ENCODE results near the gene CFAP410.

CFAP410 gene

DNA sequence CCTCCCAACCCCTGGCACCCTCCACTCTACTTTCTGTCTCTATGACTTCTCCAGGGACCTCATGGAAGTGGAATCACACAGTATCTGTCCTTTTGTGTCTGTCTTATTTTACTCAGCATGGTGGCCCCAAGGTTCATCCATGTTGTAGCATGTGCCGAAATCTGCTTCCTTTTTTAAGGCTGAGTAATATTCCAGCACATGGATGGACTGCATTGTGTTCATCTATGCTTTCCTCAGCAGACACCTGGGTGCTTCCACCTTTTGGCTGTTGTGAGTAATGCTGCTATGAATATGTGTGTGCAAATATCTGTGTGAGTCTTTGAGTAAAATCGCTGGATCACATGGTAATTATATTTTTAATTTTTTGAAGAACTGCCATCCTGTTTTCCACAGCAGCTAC lies 40.9 kb downstream of the CFAP410 start:
- Mint-ChIP-seq H3K27me3 (no peaks in the 10 kb centered on the region), H3K4me3 (peak overlapping the region; percentile 37), H3K27ac (peak overlapping the region; percentile 47), H3K4me1 (ENCODE audit: low read depth) (peaks cover 51% of the 10 kb centered on the region), H3K36me3 (ENCODE audit: low read depth) (no peaks in the 10 kb centered on the region), H3K9me3 (no peaks in the 10 kb centered on the region)

DNA sequence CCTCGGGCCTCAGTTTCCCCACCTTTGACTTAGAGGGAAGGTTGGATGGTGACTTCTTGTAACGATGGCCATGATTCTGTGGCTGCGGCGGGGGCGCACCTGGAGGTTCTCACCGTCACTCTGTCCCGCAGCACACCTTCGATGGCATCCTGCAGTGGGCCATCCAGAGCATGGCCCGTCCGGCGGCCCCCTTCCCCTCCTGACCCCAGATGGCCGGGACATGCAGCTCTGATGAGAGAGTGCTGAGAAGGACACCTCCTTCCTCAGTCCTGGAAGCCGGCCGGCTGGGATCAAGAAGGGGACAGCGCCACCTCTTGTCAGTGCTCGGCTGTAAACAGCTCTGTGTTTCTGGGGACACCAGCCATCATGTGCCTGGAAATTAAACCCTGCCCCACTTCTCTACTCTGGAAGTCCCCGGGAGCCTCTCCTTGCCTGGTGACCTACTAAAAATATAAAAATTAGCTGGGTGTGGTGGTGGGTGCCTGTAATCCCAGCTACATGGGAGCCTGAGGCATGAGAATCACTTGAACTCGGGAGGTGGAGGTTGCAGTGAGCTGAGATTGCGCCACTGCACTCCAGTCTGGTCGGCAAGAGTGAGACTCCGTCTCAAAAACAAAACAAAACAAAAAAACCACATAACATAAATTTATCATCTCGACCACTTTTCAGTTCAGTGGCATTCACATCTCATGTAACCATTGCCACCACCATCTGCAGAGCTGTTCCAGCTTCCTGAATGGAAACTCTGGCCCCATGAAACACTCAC lies 41.5 kb downstream of the CFAP410 start:
- peaks cover 46% of the 10 kb centered on the region for H3K4me1 Mint-ChIP-seq (ENCODE audit: low read depth)
- peak overlapping the region; percentile 47 for H3K27ac Mint-ChIP-seq
- H3K27me3 Mint-ChIP-seq: no peaks in the 10 kb centered on the region
- H3K4me3 Mint-ChIP-seq: no peak overlapping the region
- no peaks in the 10 kb centered on the region for H3K9me3 Mint-ChIP-seq
- H3K36me3 Mint-ChIP-seq (ENCODE audit: low read depth): no peaks in the 10 kb centered on the region

DNA sequence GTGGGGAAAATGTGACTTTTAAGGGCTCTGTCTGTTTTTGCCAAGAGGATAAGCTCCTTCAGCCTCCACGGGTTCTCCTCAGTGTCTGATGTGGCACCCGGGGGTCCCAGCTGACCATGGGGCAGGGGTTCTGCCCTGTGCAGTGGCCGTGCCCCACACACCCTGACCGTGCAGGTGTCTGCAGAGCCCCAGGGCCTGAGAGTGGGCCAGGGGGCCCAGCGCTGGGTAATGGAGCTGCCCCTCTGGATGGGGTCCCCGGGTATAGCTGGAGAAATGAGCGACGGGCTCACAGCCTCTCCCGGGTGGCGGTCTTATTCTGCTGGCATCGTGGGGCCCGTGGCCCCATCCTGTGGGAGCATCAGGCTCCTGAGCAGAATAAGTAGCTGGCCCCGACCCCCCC lies 42.3 kb downstream of the CFAP410 start:
- no peak overlapping the region for H3K27ac Mint-ChIP-seq
- H3K4me3 Mint-ChIP-seq: no peak overlapping the region
- H3K9me3 Mint-ChIP-seq: no peaks in the 10 kb centered on the region
- H3K27me3 Mint-ChIP-seq: no peaks in the 10 kb centered on the region
- H3K36me3 Mint-ChIP-seq (ENCODE audit: low read depth): no peaks in the 10 kb centered on the region
- H3K4me1 Mint-ChIP-seq (ENCODE audit: low read depth): peaks cover 38% of the 10 kb centered on the region

DNA sequence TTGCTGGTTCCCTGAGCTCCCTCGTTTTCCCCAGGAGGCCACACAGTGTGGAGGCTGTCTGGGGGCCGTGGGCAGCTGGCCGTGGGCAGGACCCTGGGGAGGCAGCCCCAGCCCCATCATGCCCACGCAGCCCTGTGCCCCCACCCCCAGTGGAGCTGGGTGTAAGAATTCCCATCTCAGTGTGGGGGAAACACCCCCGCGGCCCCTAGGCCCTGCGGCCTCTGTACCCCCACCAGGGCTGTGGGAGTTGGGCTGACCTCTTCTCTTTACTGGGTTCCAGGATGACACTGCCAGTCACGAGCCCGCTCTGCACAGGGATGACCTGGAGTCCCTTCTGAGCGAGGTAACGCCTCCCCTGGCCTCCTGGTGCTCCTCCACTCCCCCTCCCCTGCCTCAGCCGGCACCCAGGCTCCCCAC lies 43.1 kb downstream of the CFAP410 start:
- no peaks in the 10 kb centered on the region for H3K27me3 Mint-ChIP-seq
- no peaks in the 10 kb centered on the region for H3K9me3 Mint-ChIP-seq
- H3K27ac Mint-ChIP-seq: no peak overlapping the region
- H3K4me1 Mint-ChIP-seq (ENCODE audit: low read depth): peaks cover 31% of the 10 kb centered on the region
- no peak overlapping the region for H3K4me3 Mint-ChIP-seq
- H3K36me3 Mint-ChIP-seq (ENCODE audit: low read depth): no peaks in the 10 kb centered on the region

DNA sequence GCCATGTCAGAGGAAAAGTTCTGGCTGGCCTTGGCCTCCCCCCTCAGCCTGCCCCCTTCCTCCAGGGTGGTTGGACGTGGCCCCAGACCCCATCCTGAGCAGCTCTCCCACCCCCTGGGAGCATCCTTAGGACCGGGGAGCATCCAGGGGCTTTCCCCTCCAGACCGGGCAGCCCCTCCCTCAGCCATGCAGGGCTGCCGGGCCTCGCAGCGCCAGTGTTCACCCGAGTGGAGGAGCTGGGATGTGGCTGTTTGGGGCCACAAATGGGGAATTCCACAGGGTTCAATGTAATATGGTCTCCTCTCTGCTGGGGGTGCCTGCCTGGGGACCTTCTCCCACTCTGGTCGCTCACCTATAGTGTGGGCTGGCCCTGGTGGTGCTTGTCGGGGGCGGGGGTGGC lies 43.5 kb downstream of the CFAP410 start:
- no peak overlapping the region for H3K4me3 Mint-ChIP-seq
- no peaks in the 10 kb centered on the region for H3K36me3 Mint-ChIP-seq (ENCODE audit: low read depth)
- no peaks in the 10 kb centered on the region for H3K27me3 Mint-ChIP-seq
- H3K9me3 Mint-ChIP-seq: no peaks in the 10 kb centered on the region
- H3K4me1 Mint-ChIP-seq (ENCODE audit: low read depth): peaks cover 27% of the 10 kb centered on the region
- no peak overlapping the region for H3K27ac Mint-ChIP-seq

DNA sequence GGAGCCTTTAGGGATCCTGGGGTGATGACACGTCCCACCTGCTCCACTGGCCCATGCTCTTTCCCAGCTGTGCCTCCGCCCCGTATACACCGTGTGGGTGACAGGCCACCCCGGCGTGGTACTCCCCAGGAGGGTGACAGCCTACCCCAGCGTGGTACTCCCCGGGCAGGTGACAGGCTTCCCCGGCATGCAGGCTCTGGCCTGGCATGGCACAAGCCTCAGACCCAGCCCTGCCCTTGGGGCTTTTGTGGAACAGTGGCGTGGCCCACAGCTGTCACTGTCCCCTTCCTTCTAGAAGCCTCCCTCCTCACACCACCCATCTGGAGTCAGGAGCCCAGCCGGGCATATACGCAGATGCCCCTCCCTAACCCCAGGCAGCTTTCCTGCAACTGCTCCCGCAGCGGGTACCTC lies 44.0 kb downstream of the CFAP410 start:
- peaks cover 27% of the 10 kb centered on the region for H3K4me1 Mint-ChIP-seq (ENCODE audit: low read depth)
- no peak overlapping the region for H3K27ac Mint-ChIP-seq
- no peaks in the 10 kb centered on the region for H3K27me3 Mint-ChIP-seq
- no peak overlapping the region for H3K4me3 Mint-ChIP-seq
- H3K36me3 Mint-ChIP-seq (ENCODE audit: low read depth): no peaks in the 10 kb centered on the region
- H3K9me3 Mint-ChIP-seq: no peaks in the 10 kb centered on the region

DNA sequence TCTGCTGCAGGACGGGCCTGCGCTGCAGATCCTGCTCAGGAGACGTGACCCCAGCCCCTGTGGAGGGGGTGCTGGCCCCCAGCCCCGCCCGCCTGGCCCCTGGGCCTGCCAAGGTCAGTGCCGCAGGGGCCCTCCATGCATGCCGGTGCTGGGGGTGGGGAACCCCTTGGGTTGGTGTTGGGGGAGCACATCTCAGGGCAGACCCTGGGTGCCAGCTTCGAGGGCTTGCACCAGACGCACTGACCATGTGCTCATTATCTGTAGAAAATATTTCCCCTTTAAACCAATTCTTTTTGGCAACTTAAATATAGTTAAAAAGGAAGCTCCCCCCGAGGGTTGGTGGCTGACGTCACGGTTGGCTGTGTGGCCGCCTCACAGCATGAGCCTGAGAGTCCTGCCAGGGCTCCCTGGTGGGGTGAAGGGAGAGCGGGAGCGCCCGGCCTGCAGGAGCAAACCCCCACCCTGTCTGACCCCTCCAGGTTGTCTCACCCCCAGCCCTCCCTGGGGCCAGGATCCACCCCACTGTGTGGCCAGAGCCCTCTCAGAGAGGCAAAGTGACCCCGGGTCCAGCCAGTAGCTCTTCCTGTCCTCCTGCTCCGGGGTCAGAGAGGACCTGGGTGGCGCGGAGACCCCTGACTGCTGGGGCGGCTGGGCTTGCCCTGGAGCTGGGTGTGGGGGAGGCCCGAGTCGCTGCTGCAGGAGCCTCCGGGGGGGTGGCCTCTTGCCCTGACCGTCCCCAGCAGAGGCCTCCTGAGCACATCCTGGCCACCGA lies 44.6 kb downstream of the CFAP410 start:
- Mint-ChIP-seq H3K4me1 (ENCODE audit: low read depth) (peaks cover 27% of the 10 kb centered on the region), H3K36me3 (ENCODE audit: low read depth) (no peaks in the 10 kb centered on the region), H3K4me3 (no peak overlapping the region), H3K27me3 (no peaks in the 10 kb centered on the region), H3K27ac (no peak overlapping the region), H3K9me3 (no peaks in the 10 kb centered on the region)

DNA sequence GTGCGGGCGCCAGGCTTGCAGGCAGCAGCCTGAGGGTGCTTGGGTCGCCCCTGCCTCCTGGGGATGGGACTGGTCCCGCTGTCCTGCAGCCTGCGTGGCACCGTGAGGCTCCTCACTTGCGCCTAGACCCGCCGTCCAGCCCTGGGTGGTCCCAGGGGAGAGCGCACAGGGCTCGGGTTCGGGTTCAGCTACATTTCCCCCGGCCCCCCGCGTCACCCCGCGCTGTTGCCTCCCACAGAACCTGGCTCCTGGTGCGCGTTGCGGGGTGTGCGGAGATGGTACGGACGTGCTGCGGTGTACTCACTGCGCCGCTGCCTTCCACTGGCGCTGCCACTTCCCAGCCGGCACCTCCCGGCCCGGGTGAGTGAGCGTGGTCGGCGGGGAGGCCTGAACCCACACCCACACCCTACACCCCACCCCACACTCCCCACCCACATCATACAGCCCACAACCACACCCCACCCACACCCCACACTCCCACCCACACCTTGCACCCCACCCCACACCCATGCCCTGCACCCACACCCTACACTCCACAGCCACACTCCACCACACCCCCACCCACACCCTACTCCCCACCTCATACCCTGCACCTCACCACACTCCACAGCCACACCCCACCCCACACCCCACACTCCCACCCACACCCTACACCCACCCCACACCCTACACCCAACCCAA lies 45.5 kb downstream of the CFAP410 start:
- H3K27me3 Mint-ChIP-seq: no peaks in the 10 kb centered on the region
- no peaks in the 10 kb centered on the region for H3K36me3 Mint-ChIP-seq (ENCODE audit: low read depth)
- no peak overlapping the region for H3K4me3 Mint-ChIP-seq
- H3K9me3 Mint-ChIP-seq: no peaks in the 10 kb centered on the region
- peaks cover 20% of the 10 kb centered on the region for H3K4me1 Mint-ChIP-seq (ENCODE audit: low read depth)
- no peak overlapping the region for H3K27ac Mint-ChIP-seq

DNA sequence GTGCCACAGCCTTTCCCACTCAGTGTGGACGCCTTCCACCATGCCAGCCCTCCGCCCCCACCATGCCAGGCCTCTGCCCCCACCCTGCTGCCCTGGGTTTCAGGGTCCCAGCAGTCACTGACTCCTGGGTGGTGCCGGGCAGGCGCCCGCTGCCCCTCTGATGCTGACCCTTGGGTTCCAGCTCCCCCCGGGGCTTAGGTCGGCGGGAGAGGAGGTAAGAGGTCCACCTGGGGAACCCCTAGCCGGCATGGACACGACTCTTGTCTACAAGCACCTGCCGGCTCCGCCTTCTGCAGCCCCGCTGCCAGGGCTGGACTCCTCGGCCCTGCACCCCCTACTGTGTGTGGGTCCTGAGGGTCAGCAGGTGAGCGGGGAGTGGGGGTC lies 46.4 kb downstream of the CFAP410 start:
- no peaks in the 10 kb centered on the region for H3K36me3 Mint-ChIP-seq (ENCODE audit: low read depth)
- no peaks in the 10 kb centered on the region for H3K27me3 Mint-ChIP-seq
- H3K27ac Mint-ChIP-seq: no peak overlapping the region
- no peak overlapping the region for H3K4me3 Mint-ChIP-seq
- H3K4me1 Mint-ChIP-seq (ENCODE audit: low read depth): peaks cover 12% of the 10 kb centered on the region
- no peaks in the 10 kb centered on the region for H3K9me3 Mint-ChIP-seq

DNA sequence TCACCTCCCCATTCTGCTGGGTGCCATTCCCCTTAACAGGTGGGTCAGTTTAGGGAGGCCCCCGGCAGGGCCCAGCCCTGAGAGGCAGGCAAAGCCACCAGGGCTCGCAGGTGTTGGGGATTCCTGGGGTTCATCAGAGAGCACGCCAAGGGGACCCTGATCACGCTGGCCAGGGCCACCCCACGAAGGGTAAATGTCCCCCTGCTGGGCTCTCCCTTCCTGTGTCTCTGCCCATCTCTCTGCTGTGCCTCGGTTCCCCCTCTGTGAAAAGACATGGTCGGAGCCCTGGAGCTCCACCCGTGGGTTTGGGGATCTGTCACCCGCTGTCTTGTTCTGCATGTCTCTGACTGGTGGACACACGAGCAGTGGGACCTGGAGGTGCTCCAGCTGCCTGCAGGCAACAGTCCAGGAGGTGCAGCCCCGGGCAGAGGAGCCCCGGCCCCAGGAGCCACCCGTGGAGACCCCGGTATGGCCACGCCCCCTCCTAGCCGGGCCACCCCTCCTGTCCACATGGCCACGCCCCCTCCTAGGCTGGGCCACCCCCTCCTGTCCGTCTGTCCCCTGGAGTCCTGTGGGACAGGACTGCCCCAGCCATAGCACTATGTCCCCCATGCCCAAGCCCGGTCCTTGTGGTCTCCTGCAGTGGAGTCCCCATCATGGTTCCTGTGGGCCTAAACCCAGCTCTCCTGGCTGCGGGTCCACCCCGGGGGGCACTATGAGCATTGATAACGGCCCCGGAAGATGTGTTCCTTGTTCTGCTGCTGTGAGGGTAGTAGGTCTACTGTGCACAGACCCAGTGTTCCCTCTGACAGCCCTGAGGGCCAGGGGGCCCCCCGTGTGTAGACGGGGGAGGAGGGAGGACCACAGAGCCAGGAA lies 47.0 kb downstream of the CFAP410 start:
- H3K4me1 Mint-ChIP-seq (ENCODE audit: low read depth): peaks cover 5% of the 10 kb centered on the region
- H3K27ac Mint-ChIP-seq: no peak overlapping the region
- H3K36me3 Mint-ChIP-seq (ENCODE audit: low read depth): no peaks in the 10 kb centered on the region
- H3K4me3 Mint-ChIP-seq: no peak overlapping the region
- no peaks in the 10 kb centered on the region for H3K9me3 Mint-ChIP-seq
- H3K27me3 Mint-ChIP-seq: no peaks in the 10 kb centered on the region

DNA sequence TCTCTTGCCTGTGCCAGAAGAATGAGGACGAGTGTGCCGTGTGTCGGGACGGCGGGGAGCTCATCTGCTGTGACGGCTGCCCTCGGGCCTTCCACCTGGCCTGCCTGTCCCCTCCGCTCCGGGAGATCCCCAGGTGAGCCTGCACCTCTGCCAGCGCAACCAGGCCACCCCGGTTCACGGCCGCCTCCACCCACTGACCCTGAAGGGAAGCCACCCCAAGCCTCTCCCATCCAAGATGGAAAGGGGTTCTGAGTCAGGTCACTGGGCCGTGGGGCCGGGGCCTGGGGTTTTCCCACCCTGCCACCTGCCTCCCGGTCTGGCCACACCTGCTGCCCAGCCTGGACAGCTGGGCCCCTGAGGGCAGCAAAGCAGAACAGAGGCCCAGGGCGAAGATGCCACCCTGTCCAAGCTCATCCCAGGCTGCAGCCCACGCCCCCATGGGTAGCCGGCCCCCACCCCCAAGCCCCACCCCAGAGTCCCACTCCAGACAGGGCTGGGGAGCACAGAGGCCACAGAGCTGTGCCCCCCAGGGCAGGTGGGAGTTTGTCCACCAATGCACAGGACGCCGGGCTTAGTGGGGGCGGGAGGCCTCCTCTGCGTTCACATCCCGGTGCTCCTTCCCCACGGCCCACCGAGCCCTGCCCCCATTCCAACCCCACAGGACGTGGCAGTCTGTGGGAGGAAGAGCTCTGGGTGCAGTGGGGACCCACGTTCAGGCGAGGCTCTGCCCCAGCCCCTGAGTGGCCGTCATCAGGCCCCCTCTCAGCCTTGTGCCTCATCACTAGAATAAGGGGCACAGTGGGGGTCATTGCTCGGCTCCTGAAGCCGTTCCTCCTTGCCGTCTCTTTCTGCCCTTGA lies 47.9 kb downstream of the CFAP410 start:
- H3K27me3 Mint-ChIP-seq: no peaks in the 10 kb centered on the region
- no peaks in the 10 kb centered on the region for H3K9me3 Mint-ChIP-seq
- no peaks in the 10 kb centered on the region for H3K36me3 Mint-ChIP-seq (ENCODE audit: low read depth)
- H3K4me3 Mint-ChIP-seq: no peak overlapping the region
- no peak overlapping the region for H3K27ac Mint-ChIP-seq
- H3K4me1 Mint-ChIP-seq (ENCODE audit: low read depth): peaks cover 5% of the 10 kb centered on the region

DNA sequence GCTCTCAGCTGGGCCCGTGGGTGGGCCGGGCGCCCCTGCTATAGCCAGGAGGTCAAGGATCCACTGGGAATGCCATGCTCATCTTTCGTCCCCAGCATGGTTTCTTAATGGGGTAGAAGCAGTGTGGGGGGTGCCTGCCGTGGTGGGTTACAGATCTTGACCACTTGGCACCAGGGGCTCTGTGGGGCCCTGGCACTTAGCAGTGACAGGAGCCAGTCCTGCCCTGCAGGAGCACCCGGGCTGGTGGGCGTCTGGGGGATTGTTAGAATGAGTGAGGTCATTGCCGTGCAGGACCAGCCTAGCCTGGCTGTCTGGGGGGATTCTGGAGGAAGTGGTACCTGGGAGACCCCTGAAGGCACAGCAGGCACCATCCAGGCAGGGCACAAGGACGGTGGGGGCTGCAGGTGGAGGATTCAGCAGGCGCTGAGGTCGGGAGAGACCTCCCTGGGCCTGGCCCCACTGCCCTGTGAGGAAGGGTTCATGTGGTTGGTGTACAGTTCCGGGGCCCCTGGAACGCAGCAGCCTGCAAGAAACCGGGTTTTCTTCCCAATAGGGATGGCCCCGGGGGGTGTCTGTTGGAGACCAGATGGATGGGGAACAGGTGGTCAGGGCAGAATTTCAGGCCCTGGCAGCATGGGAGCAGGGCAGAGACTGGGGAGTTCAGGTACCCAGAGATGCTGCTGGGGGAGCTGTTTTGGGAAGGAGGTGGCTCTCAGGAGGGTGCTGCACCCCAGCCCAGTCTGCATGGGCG lies 48.7 kb downstream of the CFAP410 start:
- H3K36me3 Mint-ChIP-seq (ENCODE audit: low read depth): no peaks in the 10 kb centered on the region
- no peak overlapping the region for H3K27ac Mint-ChIP-seq
- no peak overlapping the region for H3K4me3 Mint-ChIP-seq
- no peaks in the 10 kb centered on the region for H3K27me3 Mint-ChIP-seq
- no peaks in the 10 kb centered on the region for H3K9me3 Mint-ChIP-seq
- H3K4me1 Mint-ChIP-seq (ENCODE audit: low read depth): peaks cover 5% of the 10 kb centered on the region

DNA sequence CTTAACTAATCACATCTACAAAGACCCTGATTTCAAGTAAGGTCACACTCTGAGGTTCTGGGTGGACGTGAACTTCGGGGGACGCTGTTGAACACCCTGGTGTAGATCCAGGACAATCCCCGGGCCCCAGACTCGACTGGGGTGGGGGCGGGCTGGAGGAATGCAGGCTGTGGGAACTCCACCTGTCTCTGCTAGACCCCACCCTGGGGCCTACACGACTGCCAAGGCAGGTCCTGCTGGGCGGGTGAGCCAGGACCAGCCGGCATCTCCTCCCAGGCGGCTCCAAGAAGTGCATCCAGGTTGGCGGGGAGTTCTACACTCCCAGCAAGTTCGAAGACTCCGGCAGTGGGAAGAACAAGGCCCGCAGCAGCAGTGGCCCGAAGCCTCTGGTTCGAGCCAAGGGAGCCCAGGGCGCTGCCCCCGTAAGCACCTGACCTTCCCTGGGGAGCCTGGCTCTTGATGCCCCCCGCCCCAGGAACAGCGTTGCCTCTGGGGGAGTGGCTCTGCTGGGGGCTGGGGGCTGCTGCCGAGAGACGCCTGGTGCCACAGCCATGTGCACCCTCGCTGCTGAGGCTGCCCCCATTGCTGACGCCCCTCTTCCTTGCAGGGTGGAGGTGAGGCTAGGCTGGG lies 49.7 kb downstream of the CFAP410 start:
- no peaks in the 10 kb centered on the region for H3K4me1 Mint-ChIP-seq (ENCODE audit: low read depth)
- H3K36me3 Mint-ChIP-seq (ENCODE audit: low read depth): no peaks in the 10 kb centered on the region
- H3K4me3 Mint-ChIP-seq: no peak overlapping the region
- no peak overlapping the region for H3K27ac Mint-ChIP-seq
- H3K27me3 Mint-ChIP-seq: no peaks in the 10 kb centered on the region
- no peaks in the 10 kb centered on the region for H3K9me3 Mint-ChIP-seq

All from stimulated activated naive CD8-positive, alpha-beta T cell treated with anti-CD3 and anti-CD28 coated beads, Interleukin-15, Interleukin-2, amounts not matched to agents 100 ng/mL and 50 ng/mL, for 24 hours (primary cell).